Ascending aorta (tissue), 2 donors: Measurements from ENCODE around the gene SGIP1. TPM values are rescaled to one million over a fixed set of nuclear protein-coding genes. Genes with fewer than 3 reads are reported as not detected.

Experiments
- DNase-seq, 2 donors: peaks; one replicate each; pipeline ENCODE4 v3.0.0-alpha.2; 2019; ENCODE audit warnings: low spot score in 2 of 2
- H3K27ac ChIP-seq, 2 donors: fragments of 200-600 bp; sonication (generic); one replicate each; pipeline ENCODE4 v1.5.1; 2016 to 2017; ENCODE audit warnings: mild to moderate bottlenecking in 1 of 2
- H3K27me3 ChIP-seq: fragments of 200-600 bp; sonication (generic); one replicate; pipeline ENCODE4 v1.5.1; 2017
- H3K36me3 ChIP-seq, 2 donors: fragments of 200-600 bp; sonication (generic); one replicate each; pipeline ENCODE4 v1.5.1; 2016
- H3K4me1 ChIP-seq, 2 donors: fragments of 200-600 bp; sonication (generic); one replicate each; pipeline ENCODE4 v1.5.1; 2016 to 2017; ENCODE audit warnings: mild to moderate bottlenecking in 1 of 2
- H3K4me3 ChIP-seq, 2 donors: fragments of 200-600 bp; sonication (generic); one replicate each; pipeline ENCODE4 v1.5.1; 2016 to 2017; ENCODE audit warnings: mild to moderate bottlenecking in 1 of 2
- H3K9me3 ChIP-seq, 2 donors: fragments of 200-600 bp; sonication (generic); one replicate each; pipeline ENCODE4 v1.5.1; 2016
- CTCF ChIP-seq, 3 experiments: fragments of 200-600 bp in 2 of 3; fragments of 450-650 bp in 1 of 3; sonication (generic) in 2 of 3; IDR thresholded peaks; one replicate each; pipeline ENCODE4 v1.5.1; 2016 to 2019; ENCODE audit warnings: antibody characterized with exemption in 3 of 3, mild to moderate bottlenecking in 1 of 3, moderate library complexity in 1 of 3
- intact Hi-C: fragments of 100-400 bp; cut with DNase I; formaldehyde crosslinking; loops from one replicate; pipeline ENCODE4 v1.15.1; 2023
- total RNA-seq: library from RNA; depleted of rRNA; stranded (reverse); fragments of >200 nt; gene quantifications from one replicate; pipeline ENCODE4 v1.1.0, GENCODE V29; 2016

Gene SGIP1
- total RNA-seq, 1 donor from 2014 or later = 1.6 TPM

GRCh38 chr1:66618390-66618789, 84.4 kb downstream of the SGIP1 start:
- intact Hi-C loops = no loop called here
- Histone ChIP-seq H3K4me3 (no peak overlapping the region), H3K27ac (no peak overlapping the region), H3K27me3 (no peaks in the 10 kb centered on the region), H3K4me1 (no peaks in the 10 kb centered on the region), H3K36me3 (no peaks in the 10 kb centered on the region), H3K9me3 (no peaks in the 10 kb centered on the region)
- no peak for DNase-seq
- TF ChIP-seq CTCF (IDR thresholded peaks at IDR 0.05) = no peak

- H3K27ac ChIP-seq = peak overlapping the region in 1 of 2 donors; percentile 0
- peaks cover 0 to 14% of the 10 kb centered on the region in 2 donors for H3K36me3 ChIP-seq
- no peaks in the 10 kb centered on the region for H3K9me3 ChIP-seq
- H3K27me3 ChIP-seq = no peaks in the 10 kb centered on the region
- H3K4me3 ChIP-seq = no peak overlapping the region
- no peak for DNase-seq
- TF ChIP-seq CTCF (IDR thresholded peaks at IDR 0.05) = no peak
- intact Hi-C loops = no loop called here
- peaks cover 0 to 3% of the 10 kb centered on the region in 2 donors for H3K4me1 ChIP-seq
Measured at GRCh38 chr1:66623812-66624211, 89.9 kb downstream of the SGIP1 start.

- no peak for TF ChIP-seq CTCF (IDR thresholded peaks at IDR 0.05)
- no peak overlapping the region for H3K4me3 ChIP-seq
- DNase-seq = no peak
- H3K4me1 ChIP-seq = peaks cover 0 to 3% of the 10 kb centered on the region in 2 donors
- H3K27me3 ChIP-seq = no peaks in the 10 kb centered on the region
- H3K36me3 ChIP-seq = peaks cover 0 to 14% of the 10 kb centered on the region in 2 donors
- intact Hi-C loops = no loop called here
- H3K9me3 ChIP-seq = no peaks in the 10 kb centered on the region
- H3K27ac ChIP-seq = peak overlapping the region in 1 of 2 donors; percentile 2
Measured at GRCh38 chr1:66624412-66625060, 90.6 kb downstream of the SGIP1 start.

- Histone ChIP-seq H3K27me3 (no peaks in the 10 kb centered on the region), H3K36me3 (peaks cover 0 to 14% of the 10 kb centered on the region in 2 donors), H3K4me3 (no peak overlapping the region), H3K27ac (no peak overlapping the region), H3K4me1 (peaks cover 0 to 3% of the 10 kb centered on the region in 2 donors), H3K9me3 (no peaks in the 10 kb centered on the region)
- intact Hi-C loops = no loop called here
- no peak for DNase-seq
- no peak for TF ChIP-seq CTCF (IDR thresholded peaks at IDR 0.05)
Measured at GRCh38 chr1:66626261-66626660, 92.3 kb downstream of the SGIP1 start.

- intact Hi-C loops = no loop called here
- Histone ChIP-seq H3K36me3 (peaks cover 0 to 14% of the 10 kb centered on the region in 2 donors), H3K4me3 (no peak overlapping the region), H3K27me3 (no peaks in the 10 kb centered on the region), H3K4me1 (no peaks in the 10 kb centered on the region), H3K9me3 (no peaks in the 10 kb centered on the region), H3K27ac (no peak overlapping the region)
- TF ChIP-seq CTCF (IDR thresholded peaks at IDR 0.05) = no peak
- no peak for DNase-seq
Measured at GRCh38 chr1:66628926-66629325, 95.0 kb downstream of the SGIP1 start.
